OCI-M2 (cell line): ENCODE data around the gene EPC2.
A peak's percentile ranks its signal among the peaks of the same experiment; 100 is the strongest.

Source experiments
- DNase-seq: peaks from one replicate; lab custom pipeline; 2025; ENCODE audit not compliant: unreplicated experiment; lab: John Stamatoyannopoulos, UW

The EPC2 gene

GRCh38 chr2:148643998-148644882, at the start of gene EPC2:
TSS of gene EPC2 (plus strand) at chr2:148644751. CDS start at chr2:148645018, 267 bp downstream.
- peak; percentile 46 for DNase-seq

DNA sequence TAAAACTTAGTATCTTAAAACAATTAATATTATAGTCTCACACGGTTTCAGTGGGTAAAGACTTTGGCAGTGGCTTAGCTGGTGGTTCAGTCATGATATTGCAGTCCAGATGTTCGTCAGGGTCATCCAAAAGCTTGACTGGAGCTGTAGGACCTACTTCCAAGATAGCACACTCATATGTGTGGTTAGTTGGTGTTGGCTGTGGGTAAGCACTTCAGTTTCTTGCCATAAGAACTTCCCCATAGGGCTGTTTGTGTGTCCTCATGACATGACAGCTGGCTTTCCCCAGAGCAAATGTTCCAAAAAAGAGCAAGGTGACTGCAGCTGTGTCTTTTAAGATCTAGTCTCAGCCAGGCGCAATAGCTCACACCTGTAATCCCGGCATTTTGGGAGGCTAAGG, 48.5 kb upstream of the EPC2 start:
- DNase-seq, result no peak

DNA sequence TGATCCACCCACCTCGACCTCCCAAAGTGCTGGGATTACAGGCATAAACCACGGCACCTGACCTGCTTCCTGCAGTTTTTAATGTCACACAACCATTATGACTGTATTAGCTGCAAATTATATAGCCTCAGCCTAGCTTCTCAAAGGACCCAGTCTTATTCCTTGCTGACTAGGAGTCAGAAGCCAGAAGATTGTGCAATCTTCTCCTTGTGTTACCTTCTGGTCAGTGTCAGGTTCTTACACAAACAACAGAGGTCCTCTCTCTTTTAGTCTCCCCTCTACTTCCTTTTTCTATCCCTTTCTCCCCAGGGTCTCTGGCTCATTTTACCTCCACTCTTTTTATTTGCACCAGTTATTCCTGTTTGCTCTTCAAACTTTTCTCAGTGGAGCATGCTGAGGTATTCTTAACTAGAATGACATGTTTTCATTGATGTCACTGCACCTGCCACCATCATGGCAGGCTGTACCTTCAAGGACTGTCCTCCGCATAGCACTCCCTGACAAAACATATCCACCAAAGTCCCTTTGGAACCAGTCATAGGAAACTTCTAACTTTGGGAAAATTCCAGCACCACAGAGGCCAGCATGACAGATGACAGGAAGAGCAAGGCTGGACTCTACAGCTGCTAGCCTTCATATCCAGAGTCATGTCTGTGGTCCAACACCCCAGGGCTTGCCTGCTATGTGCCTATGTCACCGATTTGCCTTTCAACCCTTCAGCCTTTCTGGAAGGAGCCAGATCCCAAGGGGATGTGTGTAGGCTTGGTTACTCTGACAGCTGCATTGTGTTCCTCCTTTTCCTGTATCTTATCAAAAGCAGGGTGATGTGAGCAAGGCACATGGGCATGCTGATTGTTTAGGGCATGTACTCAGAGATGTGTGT, 45.2 kb upstream of the EPC2 start:
- DNase-seq, result no peak

DNA sequence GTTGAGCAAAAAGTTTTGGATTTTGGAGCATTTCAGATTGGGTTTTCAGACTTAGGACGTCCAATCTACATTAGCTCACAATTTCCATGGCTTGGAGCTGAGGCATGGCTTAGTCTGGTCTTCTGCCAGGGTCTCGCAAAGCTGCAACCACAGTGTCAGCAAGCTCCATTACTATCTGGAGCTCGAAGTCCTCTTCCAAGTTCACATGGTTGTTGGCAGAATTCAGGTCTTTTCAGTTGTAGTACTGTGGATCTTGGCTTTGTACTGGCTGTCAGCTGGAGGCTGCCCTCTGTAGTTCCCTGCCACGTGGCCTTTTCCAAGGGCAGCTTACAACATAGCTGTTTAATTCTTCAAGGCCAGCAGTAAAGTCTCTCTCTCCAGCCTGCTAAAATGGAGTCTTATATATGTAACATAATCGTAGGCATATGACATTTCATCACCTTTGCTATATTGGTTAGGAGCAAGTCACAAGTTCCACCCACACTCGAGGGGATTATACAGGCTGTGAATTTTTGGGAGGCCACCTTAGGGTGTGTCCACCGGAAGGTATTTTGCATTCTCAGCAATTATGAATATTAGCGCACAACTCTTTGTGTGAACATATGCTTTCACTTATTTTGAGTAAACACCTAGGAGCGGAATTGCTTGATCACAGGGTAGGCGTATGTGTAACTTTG, 41.5 kb upstream of the EPC2 start:
- DNase-seq, result no peak

DNA sequence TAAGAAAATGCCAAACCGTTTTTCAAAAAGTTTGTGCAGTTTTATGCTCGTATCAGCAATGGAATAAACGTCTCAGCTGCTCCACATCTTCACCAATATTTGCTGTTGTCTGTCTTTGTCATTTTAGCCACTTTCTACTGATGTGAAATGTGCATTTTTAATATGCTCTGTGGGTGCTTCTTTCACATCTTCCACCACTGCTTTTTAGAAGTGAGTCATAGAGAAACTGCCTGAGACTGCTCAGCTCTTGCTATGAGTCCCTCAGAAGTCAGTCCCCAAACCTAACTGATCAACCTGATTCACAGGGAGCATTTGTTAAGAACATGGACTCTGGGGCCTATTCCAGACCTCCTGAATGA, 41.0 kb upstream of the EPC2 start:
- no peak for DNase-seq

DNA sequence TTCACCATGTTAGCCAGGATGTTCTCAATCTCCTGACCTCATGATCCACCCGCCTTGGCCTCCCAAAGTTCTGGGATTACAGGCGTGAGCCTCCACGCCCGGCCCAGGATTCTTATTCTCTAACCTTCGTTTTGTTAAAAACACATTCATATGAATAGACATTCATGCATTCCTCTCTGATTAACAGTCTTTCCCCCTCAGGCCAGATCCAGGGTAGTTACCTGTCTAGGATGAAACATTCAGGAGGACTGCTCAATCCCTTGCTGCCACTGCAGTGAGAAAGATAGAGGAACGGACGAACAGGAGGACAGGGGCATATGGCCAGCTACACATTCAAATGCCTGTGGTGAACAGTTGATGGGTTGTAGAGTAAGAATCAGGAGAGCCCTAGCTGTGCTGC, 39.6 kb upstream of the EPC2 start:
- DNase-seq, result no peak

DNA sequence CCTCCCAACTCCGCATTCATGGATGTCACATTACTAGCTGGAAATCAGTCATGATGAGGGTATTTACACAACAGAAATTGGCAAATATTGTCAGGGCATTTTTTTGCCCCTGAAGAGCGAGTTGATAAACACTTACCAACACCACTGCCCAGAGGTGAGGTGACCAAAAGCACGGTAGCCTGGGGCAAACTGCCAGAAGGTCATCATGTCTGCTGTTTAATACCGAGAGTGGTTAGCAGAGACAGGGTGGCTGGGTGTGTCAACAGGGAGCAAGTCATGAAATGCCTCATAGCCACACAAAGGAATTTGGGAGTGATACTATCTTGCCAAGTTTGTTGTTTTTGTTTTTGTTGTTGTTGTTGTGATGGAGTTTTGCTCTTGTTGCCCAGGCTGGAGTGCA, 37.0 kb upstream of the EPC2 start:
- DNase-seq, result no peak

DNA sequence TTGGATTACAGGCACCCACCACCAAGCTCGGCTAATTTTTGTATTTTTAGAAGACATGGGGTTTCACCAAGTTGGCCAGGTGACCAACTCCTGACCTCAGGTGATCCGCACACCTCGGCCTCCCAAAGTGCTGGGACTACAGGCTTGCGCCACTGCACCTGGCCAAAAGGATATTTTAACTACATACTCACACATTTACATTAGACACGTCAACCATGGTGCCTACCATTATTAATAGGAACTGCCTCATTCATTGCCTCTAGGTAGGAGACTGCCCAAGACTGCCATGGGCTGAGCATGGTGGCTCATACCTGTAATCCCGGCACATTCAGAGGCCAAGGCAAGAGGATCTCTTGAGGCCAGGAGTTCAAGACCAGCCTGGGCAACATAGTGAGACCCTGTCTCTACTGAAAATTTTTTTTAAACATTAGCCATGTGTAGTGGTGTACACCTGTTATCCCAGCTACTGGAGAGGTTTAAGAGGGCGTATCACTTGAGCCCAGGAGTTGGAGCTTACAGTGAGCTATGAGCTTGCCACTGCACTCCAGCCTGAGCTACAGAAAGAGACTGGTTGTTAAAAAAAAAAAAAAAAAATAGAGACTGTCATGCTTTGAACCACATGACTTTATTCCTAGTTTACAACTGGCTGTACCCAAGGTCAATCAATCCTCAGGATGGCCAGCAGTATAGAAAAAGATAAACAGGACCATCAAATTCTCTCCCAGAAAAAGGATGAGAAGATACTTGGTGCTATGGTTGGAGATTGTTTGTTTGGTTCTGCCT, 31.1 kb upstream of the EPC2 start:
- DNase-seq, result no peak

- DNase-seq, result no peak
These were observed 30.6 kb upstream of the EPC2 start for GRCh38 chr2:148614014-148614321.

DNA sequence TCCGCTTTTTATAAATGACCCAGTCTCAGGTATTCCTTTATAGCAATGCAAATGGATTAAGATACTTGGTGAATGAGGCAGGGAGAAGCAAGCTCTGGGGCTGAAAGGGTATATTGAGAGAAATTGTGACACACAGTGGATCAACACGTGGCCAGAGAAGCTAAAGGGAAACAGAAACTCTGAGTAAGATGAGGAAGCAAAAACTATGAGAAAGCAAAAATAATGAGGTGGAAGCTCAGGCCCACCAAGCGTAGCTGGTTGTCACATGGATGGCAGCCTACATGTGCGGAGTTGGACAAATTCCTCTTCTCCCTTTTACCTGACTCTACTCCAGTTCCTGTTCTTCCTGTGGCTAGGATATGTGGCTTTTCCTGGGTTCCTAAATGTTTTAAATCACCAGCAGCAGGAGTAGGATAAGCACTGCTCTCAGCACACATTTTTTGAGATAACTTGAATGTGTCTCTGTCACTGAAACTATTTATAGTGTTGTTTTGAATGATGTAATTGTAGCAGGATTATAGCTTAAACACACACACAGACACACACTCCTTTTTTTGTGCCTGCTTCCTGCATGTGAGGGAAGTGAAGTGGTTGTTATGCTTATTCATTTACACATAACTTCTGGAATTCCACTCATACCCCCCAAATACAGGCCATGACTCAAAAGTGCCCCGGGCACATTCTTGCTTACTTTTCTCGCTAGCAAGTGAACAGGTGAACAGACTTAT, 30.1 kb upstream of the EPC2 start:
- DNase-seq, result peak; percentile 23

- DNase-seq, result no peak
These were observed 29.1 kb upstream of the EPC2 start for GRCh38 chr2:148615381-148615841.

DNA sequence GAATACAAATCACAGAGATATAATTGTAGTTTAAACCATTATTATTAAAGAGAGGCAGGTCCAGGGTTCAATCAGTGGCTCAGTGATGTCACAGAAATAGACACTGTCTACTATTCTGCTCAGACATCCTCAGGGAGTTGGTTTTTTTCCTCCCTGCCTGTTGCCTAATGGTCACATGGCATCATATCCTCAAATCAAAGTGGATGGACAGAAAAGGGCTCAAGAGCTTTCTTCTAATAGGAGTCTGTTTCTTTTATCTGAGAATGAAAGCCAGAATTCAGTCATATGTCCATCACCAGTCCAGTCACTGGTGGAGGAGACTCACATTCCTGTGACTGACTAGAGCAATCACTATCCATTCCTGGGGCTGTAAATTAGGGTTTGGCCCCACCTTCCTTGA, 27.9 kb upstream of the EPC2 start:
- DNase-seq, result no peak

GRCh38 chr2:148617219-148617618, 27.3 kb upstream of the EPC2 start:
- no peak for DNase-seq

- DNase-seq, result no peak
These were observed 24.9 kb upstream of the EPC2 start for GRCh38 chr2:148619560-148620195.

DNA sequence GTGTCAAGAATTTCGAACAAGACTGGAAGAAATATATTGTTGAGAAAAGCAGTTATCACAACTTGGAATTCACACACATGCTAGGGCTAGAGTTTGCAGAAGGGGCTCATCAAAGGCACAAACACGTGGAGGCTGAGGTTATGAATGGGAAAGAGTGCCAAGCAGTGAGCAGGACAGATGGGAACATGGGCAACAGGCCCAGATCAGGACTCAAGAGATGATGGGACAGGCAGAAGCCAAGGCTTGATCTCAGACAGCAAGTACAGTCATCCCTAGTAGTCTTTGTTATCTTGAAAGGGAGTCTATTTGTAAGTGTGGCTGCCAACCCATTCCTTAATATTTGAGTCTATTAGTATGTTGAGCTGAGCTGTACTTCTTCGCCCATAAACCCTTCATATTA, 22.2 kb upstream of the EPC2 start:
- DNase-seq, result no peak

- DNase-seq, result no peak
These were observed 21.5 kb upstream of the EPC2 start for GRCh38 chr2:148623086-148623485.

DNA sequence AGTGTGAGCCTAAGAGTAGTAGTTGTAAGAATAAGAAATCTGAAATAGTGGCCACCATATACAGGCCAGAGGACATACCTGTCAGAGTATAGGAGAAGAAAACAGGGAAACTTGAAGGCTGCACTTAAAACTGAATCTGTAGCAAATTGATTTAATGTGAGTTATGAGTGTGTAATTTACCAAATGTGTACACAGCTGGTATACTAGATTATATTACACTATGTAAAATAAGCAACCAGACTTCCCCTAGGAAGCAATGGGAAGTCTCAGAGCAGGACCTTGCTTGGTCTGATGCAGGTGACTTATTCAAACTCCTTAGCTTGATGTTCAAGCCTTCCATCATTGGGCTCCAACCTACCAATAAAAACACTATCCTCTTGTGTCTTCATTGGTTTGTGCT, 17.3 kb upstream of the EPC2 start:
- DNase-seq, result no peak

DNA sequence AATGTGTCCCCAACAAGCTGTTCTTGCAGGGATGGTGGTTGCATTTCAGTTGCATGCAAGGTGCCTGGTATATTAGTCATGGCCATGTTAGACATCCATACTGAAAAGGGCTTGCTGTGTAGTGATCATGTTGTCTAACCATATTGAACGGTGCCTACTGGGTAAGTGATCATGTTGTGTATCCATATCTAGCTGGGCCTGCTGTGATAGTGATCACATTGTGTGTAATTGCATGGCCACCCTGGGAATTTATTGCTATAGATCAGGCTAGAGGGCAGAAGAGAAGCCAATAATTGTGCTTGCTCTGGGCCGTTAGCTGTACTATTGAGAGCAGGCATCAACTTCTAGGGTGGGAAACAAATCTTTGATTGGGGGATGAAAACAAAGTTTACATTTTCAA, 9.8 kb upstream of the EPC2 start:
- no peak for DNase-seq

- DNase-seq, result no peak
These were observed 6.0 kb upstream of the EPC2 start for GRCh38 chr2:148638543-148638942.

DNA sequence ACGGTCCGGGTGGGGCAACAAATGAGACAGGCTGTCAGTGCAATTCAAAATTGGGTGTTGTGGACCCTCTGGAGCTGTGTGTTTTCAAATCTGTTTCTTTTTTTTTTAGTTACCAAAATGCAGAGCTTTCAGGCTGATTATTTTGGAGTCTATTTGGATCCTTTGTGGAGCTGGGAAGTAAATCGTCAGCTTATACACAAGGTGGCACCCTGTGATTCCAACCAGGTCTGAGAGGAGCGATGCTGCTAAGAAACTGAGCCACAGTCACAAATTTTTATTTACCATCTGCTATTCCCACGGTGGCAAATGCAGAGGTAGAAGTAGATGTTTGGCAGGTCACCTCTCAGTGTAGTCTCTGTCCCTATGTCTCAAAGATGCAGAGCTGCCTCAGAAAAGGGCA, 3.8 kb upstream of the EPC2 start:
- no peak for DNase-seq
